Measurements from ENCODE around the gene MAPK11. TPM values are rescaled to one million over a fixed set of nuclear protein-coding genes. Genes with fewer than 3 reads are reported as not detected.

Gene MAPK11
- total RNA-seq, 1 donor from 2014 or later, result 11.9 TPM

GRCh38 chr22:50313600-50313999, 43.4 kb upstream of the MAPK11 start:
- no peaks in the 10 kb centered on the region for H3K36me3 ChIP-seq (ENCODE audit: control insufficient read depth, insufficient read depth, low read length)
- H3K4me3 ChIP-seq (ENCODE audit: low read depth, low read length), result no peak overlapping the region
- TF ChIP-seq, protein P1, sequence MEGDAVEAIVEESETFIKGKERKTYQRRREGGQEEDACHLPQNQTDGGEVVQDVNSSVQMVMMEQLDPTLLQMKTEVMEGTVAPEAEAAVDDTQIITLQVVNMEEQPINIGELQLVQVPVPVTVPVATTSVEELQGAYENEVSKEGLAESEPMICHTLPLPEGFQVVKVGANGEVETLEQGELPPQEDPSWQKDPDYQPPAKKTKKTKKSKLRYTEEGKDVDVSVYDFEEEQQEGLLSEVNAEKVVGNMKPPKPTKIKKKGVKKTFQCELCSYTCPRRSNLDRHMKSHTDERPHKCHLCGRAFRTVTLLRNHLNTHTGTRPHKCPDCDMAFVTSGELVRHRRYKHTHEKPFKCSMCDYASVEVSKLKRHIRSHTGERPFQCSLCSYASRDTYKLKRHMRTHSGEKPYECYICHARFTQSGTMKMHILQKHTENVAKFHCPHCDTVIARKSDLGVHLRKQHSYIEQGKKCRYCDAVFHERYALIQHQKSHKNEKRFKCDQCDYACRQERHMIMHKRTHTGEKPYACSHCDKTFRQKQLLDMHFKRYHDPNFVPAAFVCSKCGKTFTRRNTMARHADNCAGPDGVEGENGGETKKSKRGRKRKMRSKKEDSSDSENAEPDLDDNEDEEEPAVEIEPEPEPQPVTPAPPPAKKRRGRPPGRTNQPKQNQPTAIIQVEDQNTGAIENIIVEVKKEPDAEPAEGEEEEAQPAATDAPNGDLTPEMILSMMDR (IDR thresholded peaks at IDR 0.05; ENCODE audit: insufficient read depth, low read length, poor library complexity, severe bottlenecking), result no peak
- no peaks in the 10 kb centered on the region for H3K27me3 ChIP-seq (ENCODE audit: control insufficient read depth, insufficient read depth, low read length)
- DNase-seq (ENCODE audit: low read depth), result no peak

DNA sequence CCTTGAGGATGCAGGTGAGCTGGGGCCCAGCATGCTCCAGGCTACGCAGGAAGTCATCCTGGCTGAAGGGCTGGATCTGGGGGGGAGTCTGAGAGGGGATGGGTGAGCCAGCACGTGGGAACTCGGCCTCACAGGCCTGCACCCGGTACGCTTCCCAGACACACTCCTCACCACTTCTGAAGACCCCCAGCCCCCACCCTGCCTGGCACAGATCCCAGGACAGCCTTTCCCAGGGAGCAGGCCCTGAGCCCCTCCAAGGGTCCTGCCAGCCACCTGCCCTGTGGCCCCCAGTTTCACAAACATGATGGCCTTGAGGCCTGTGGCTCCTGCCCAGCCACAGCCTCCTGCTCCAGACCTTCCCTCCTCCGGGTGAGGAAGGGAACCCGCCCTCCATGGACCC, 42.8 kb upstream of the MAPK11 start:
- H3K36me3 ChIP-seq (ENCODE audit: control insufficient read depth, insufficient read depth, low read length), result no peaks in the 10 kb centered on the region
- H3K4me3 ChIP-seq (ENCODE audit: low read depth, low read length), result no peak overlapping the region
- TF ChIP-seq, protein P1 (IDR thresholded peaks at IDR 0.05; ENCODE audit: insufficient read depth, low read length, poor library complexity, severe bottlenecking), result no peak
- no peaks in the 10 kb centered on the region for H3K27me3 ChIP-seq (ENCODE audit: control insufficient read depth, insufficient read depth, low read length)
- DNase-seq (ENCODE audit: low read depth), result no peak

- TF ChIP-seq, protein P1 (IDR thresholded peaks at IDR 0.05; ENCODE audit: insufficient read depth, low read length, poor library complexity, severe bottlenecking), result no peak
- no peaks in the 10 kb centered on the region for H3K27me3 ChIP-seq (ENCODE audit: control insufficient read depth, insufficient read depth, low read length)
- DNase-seq (ENCODE audit: low read depth), result no peak
- H3K4me3 ChIP-seq (ENCODE audit: low read depth, low read length), result no peak overlapping the region
- H3K36me3 ChIP-seq (ENCODE audit: control insufficient read depth, insufficient read depth, low read length), result no peaks in the 10 kb centered on the region
Observed at GRCh38 chr22:50312371-50312770, 42.2 kb upstream of the MAPK11 start.

- TF ChIP-seq, protein P1 (IDR thresholded peaks at IDR 0.05; ENCODE audit: insufficient read depth, low read length, poor library complexity, severe bottlenecking), result no peak
- DNase-seq (ENCODE audit: low read depth), result no peak
- no peaks in the 10 kb centered on the region for H3K27me3 ChIP-seq (ENCODE audit: control insufficient read depth, insufficient read depth, low read length)
- H3K4me3 ChIP-seq (ENCODE audit: low read depth, low read length), result no peak overlapping the region
- H3K36me3 ChIP-seq (ENCODE audit: control insufficient read depth, insufficient read depth, low read length), result no peaks in the 10 kb centered on the region
Observed at GRCh38 chr22:50311606-50312351, 41.6 kb upstream of the MAPK11 start.

- DNase-seq (ENCODE audit: low read depth), result no peak
- Histone ChIP-seq H3K36me3 (ENCODE audit: control insufficient read depth, insufficient read depth, low read length) (no peaks in the 10 kb centered on the region), H3K27me3 (ENCODE audit: control insufficient read depth, insufficient read depth, low read length) (no peaks in the 10 kb centered on the region), H3K4me3 (ENCODE audit: low read depth, low read length) (no peak overlapping the region)
- TF ChIP-seq, protein P1 (IDR thresholded peaks at IDR 0.05; ENCODE audit: insufficient read depth, low read length, poor library complexity, severe bottlenecking), result no peak
Observed at GRCh38 chr22:50310949-50311444, 40.8 kb upstream of the MAPK11 start.
